Psoas muscle (tissue), 8 donors: ENCODE measurements around the gene ADAMTS12. TPM values are rescaled to one million over a fixed set of nuclear protein-coding genes. Genes with fewer than 3 reads are reported as not detected.
A peak's percentile ranks its signal among the peaks of the same experiment; 100 is the strongest.

Experiments used
- ATAC-seq, 4 donors: fragments of 200-7000 bp; cut with Tn5 transposase; one replicate each; pipeline ENCODE4 v1.9.1; 2020; ENCODE audit warnings: moderate library complexity in 3 of 4, mild to moderate bottlenecking in 2 of 4
- DNase-seq, 2 donors: peaks; one replicate each; pipeline ENCODE4 v3.0.0-alpha.2; 2020
- H3K27ac ChIP-seq: fragments of 200-600 bp; one replicate; pipeline ENCODE4 v1.8.0; 2022
- H3K27me3 ChIP-seq, 3 donors: fragments of 200-600 bp in 1 of 3; one replicate each; pipeline versions ENCODE4 v1.6.1 to v1.8.0; 2013 to 2022; ENCODE audit warnings: low read length in 2 of 3, mild to moderate bottlenecking in 2 of 3, moderate library complexity in 1 of 3; ENCODE audit not compliant: insufficient read depth in 3 of 3
- H3K36me3 ChIP-seq, 2 donors: fragments of 200-600 bp in 1 of 2; one replicate each; pipeline versions ENCODE4 v1.6.1 to v1.8.0; 2013 to 2022; ENCODE audit warnings: low read depth in 1 of 2, mild to moderate bottlenecking in 1 of 2, moderate library complexity in 1 of 2; ENCODE audit not compliant: insufficient read depth in 1 of 2
- H3K4me1 ChIP-seq: fragments of 200-600 bp; one replicate; pipeline ENCODE4 v1.8.0; 2022
- H3K4me3 ChIP-seq: fragments of 200-600 bp; one replicate; pipeline ENCODE4 v1.8.0; 2022; ENCODE audit warnings: mild to moderate bottlenecking
- H3K9me3 ChIP-seq: fragments of 200-600 bp; one replicate; pipeline ENCODE4 v1.8.0; 2022
- CTCF ChIP-seq: fragments of 200-600 bp; IDR thresholded peaks from one replicate; pipeline ENCODE4 v1.8.0; 2022; ENCODE audit warnings: antibody characterized with exemption
- whole genome bisulfite sequencing, 3 donors: extraction: QIAGEN DNeasy Blood & Tissue Kit; methylation state at CpG; one replicate each; pipeline versions ENCODE4 v1.1.6 to v1.1.7; 2013; 5-methylcytosine and 5-hydroxymethylcytosine counted together
- intact Hi-C, 2 donors: fragments of 100-400 bp; cut with DNase I; formaldehyde crosslinking; loops; one replicate each; pipeline versions ENCODE4 v1.11.0 to v1.14.2; 2022
- polyA plus RNA-seq, 3 donors: library from polyadenylated mRNA; stranded (reverse); fragments of 200-250 nt; gene quantifications; one replicate each; pipeline ENCODE4 v1.2.3, GENCODE V29; 2013
- total RNA-seq, 4 donors: library from RNA; stranded (reverse); fragmentation: NEBNext Ultra II Directional in 2 of 4; extraction: Animal tissue kit (Norgen Biotek cat#: 25700) in 2 of 4; gene quantifications; one replicate each; pipeline versions ENCODE4 v1.2.1 to v1.2.4, GENCODE V29; 2021 to 2023
- donor health status: healthy with polysubstance abuse.
- donor health status: DM: no; HTN: no; CAD: no; lungs with moderate emphysema.
- donor health status: Bipolar disorder and iron deficiency.
- donor health status: healthy.
- donor health status: DM: yes; HTN: yes; CAD: no.
- donor health status: DM: no; HTN: no; CAD: no.
- donor health status: DM: no; HTN: no; CAD: no.
- donor health status: DM: yes; HTN: yes; CAD: no.

ADAMTS12 gene
- total and polyA plus RNA-seq, 7 donors: 0.19 to 1.2 (median 0.88) TPM

DNA sequence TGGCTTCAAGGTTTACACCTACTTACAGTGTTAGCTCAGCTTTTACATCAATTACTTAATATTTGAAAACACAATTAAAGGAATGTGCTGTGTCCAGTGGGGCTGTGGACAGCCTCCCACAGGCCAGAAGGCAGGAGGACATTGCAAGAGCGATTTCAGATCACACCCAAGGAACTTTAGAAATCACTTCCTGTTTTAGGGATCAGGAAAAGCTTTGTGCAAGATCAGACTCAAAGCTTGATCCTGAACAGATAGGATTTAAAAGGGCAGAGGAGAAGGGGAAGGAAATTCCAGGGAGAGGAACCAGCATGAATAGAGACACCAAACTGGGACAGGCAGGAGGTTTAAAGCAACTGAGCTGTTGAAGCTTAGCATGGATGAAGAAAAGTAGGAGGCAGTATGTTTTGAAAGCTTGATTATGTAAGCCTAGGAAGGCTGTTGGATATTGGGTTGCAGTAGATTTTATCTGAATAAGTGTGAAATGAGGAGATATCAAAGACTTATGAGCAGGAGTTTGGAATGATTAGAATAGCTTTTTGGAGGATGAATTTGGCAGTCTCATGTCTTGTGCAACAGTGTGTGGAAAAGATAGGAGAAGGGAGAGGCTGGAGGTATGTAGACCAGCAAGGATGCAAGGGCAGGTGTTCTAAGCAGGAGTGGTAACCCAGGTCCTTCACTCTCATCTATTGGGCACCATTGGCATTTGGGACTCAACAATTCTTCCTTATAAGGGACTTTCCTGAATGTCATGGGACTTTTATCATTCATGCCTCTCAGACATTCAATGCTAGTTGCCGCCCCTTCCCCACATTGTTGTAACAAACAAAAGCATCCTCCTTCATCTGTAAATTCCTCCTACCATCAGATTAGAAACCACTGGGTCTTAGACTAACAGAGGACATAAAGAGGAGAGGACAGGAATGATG is 327.5 kb downstream of the ADAMTS12 start:
- no peaks in the 10 kb centered on the region for H3K36me3 ChIP-seq
- TF ChIP-seq CTCF: no peak
- no peaks in the 10 kb centered on the region for H3K4me1 ChIP-seq
- no peak overlapping the region for H3K27ac ChIP-seq
- intact Hi-C loops: no loop called here
- WGBS, 3 donors: 75 to 81% (median 78%) methylated on average over 2 of the region's 2 CpGs
- no peak for ATAC-seq
- H3K27me3 ChIP-seq: no peaks in the 10 kb centered on the region
- H3K4me3 ChIP-seq: no peak overlapping the region
- DNase-seq: no peak
- H3K9me3 ChIP-seq: no peaks in the 10 kb centered on the region

DNA sequence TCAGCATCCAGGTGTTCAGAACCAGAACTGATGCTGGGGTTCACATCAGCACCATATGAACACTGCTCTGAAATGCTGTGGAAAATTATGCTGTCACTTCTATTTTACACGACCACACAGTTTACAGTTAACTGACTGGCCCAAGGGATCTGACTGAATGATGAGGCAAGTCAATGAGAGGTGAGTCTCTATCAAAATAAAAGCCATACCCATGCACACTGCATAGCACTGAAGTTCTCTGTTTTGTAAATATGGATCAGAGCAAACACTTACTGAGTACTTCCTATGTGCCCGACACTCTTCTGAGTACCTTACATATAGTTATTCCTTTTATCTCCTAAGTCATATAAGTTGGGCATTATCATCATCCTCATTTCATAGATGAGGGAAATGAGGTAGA is 328.3 kb downstream of the ADAMTS12 start:
- 38 to 60% (median 47%) methylated on average over 2 of the region's 2 CpGs for WGBS, 3 donors
- H3K4me3 ChIP-seq: no peak overlapping the region
- H3K27ac ChIP-seq: no peak overlapping the region
- intact Hi-C loops: no loop called here
- ATAC-seq (no peak), DNase-seq (no peak)
- no peaks in the 10 kb centered on the region for H3K9me3 ChIP-seq
- H3K27me3 ChIP-seq: no peaks in the 10 kb centered on the region
- TF ChIP-seq CTCF: no peak
- no peaks in the 10 kb centered on the region for H3K36me3 ChIP-seq
- H3K4me1 ChIP-seq: no peaks in the 10 kb centered on the region

GRCh38 chr5:33558489-33558888 is 333.3 kb downstream of the ADAMTS12 start:
- 65 to 76% (median 73%) methylated on average over 1 of the region's 1 CpG for whole genome bisulfite sequencing, 3 donors
- Histone ChIP-seq H3K27ac (no peak overlapping the region), H3K27me3 (no peaks in the 10 kb centered on the region), H3K9me3 (no peaks in the 10 kb centered on the region), H3K4me3 (no peak overlapping the region), H3K36me3 (no peaks in the 10 kb centered on the region), H3K4me1 (no peaks in the 10 kb centered on the region)
- TF ChIP-seq CTCF: no peak
- intact Hi-C loops: no loop called here
- DNase-seq: no peak
- ATAC-seq: peak in 1 of 4 donors; percentile 23

DNA sequence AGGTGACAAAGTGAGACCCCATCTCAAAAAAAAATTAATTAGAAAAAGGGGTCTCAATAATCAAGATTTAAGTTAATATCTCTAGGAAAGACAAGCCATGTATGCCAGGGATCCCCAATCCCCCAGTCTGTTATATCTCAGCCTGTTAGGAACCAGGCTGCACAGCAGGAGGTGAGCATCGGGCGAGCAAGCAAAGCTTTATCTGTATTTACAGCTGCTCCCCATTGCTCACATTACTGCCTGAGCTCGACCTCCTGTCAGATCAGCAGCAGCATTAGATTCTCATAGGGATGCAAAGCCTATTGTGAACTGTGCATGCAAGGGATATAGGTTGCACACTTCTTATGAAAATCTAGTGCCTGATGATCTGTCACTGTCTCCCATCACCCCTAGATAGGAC is 334.2 kb downstream of the ADAMTS12 start:
- no peaks in the 10 kb centered on the region for H3K27me3 ChIP-seq
- TF ChIP-seq CTCF: no peak
- intact Hi-C loops: no loop called here
- no peak overlapping the region for H3K4me3 ChIP-seq
- DNase-seq: no peak
- no peak for ATAC-seq
- H3K36me3 ChIP-seq: no peaks in the 10 kb centered on the region
- H3K27ac ChIP-seq: no peak overlapping the region
- no peaks in the 10 kb centered on the region for H3K4me1 ChIP-seq
- 59 to 70% (median 63%) methylated on average over 3 of the region's 3 CpGs for WGBS, 3 donors
- H3K9me3 ChIP-seq: no peaks in the 10 kb centered on the region
